GM18505 (cell line): ENCODE data around the gene CASQ1.
A peak's percentile ranks its signal among the peaks of the same experiment; 100 is the strongest.

Experiments used
- ATAC-seq: cut with Tn5 transposase; IDR thresholded peaks from one replicate; pipeline ENCODE4 v1.9.1; 2021; ENCODE audit not compliant: unreplicated experiment
- POLR2A ChIP-seq: IDR thresholded peaks from 4 replicates; pipeline ENCODE4 v1.6.1; 2011; ENCODE audit warnings: borderline replicate concordance; ENCODE audit not compliant: insufficient read depth, insufficient read length; ENCODE audit errors: extremely low read depth

The CASQ1 gene

GRCh38 chr1:160161965-160162705 is 28.2 kb upstream of the CASQ1 start:
- TF ChIP-seq POLR2A = no peak
- no peak for ATAC-seq

GRCh38 chr1:160162931-160163330 is 27.4 kb upstream of the CASQ1 start:
- TF ChIP-seq POLR2A = no peak
- no peak for ATAC-seq

GRCh38 chr1:160163615-160164014 is 26.8 kb upstream of the CASQ1 start:
- no peak for ATAC-seq
- no peak for TF ChIP-seq POLR2A

GRCh38 chr1:160164121-160164520 is 26.3 kb upstream of the CASQ1 start:
- ATAC-seq = no peak
- TF ChIP-seq POLR2A = no peak

- no peak for ATAC-seq
- no peak for TF ChIP-seq POLR2A
These were observed 24.1 kb upstream of the CASQ1 start for GRCh38 chr1:160166166-160166868.

GRCh38 chr1:160167056-160167455 is 23.3 kb upstream of the CASQ1 start:
- no peak for ATAC-seq

GRCh38 chr1:160167580-160167979 is 22.8 kb upstream of the CASQ1 start:
- ATAC-seq = no peak
- no peak for TF ChIP-seq POLR2A

More at GRCh38 chr1:160167056-160167455, 23.3 kb upstream of the CASQ1 start:
- TF ChIP-seq POLR2A = no peak

- no peak for ATAC-seq
- no peak for TF ChIP-seq POLR2A
These were observed 22.4 kb upstream of the CASQ1 start for GRCh38 chr1:160168016-160168415.

- no peak for TF ChIP-seq POLR2A
- no peak for ATAC-seq
These were observed 21.6 kb upstream of the CASQ1 start for GRCh38 chr1:160168609-160169369.

GRCh38 chr1:160169553-160170399 is 20.6 kb upstream of the CASQ1 start:
- no peak for TF ChIP-seq POLR2A
- peak; percentile 66 for ATAC-seq

GRCh38 chr1:160171354-160171753 is 19.0 kb upstream of the CASQ1 start:
- ATAC-seq = no peak
- TF ChIP-seq POLR2A = no peak

- TF ChIP-seq POLR2A = no peak
- no peak for ATAC-seq
These were observed 18.4 kb upstream of the CASQ1 start for GRCh38 chr1:160171980-160172379.

- no peak for TF ChIP-seq POLR2A
These were observed 13.1 kb upstream of the CASQ1 start for GRCh38 chr1:160177231-160177630.

More at GRCh38 chr1:160177231-160177630, 13.1 kb upstream of the CASQ1 start:
- no peak for ATAC-seq
